Measurements from ENCODE around the gene SNX17. TPM values are rescaled to one million over a fixed set of nuclear protein-coding genes. Genes with fewer than 3 reads are reported as not detected.

Gene SNX17
- total RNA-seq, 1 experiment from 2014 or later, result 108 TPM

DNA sequence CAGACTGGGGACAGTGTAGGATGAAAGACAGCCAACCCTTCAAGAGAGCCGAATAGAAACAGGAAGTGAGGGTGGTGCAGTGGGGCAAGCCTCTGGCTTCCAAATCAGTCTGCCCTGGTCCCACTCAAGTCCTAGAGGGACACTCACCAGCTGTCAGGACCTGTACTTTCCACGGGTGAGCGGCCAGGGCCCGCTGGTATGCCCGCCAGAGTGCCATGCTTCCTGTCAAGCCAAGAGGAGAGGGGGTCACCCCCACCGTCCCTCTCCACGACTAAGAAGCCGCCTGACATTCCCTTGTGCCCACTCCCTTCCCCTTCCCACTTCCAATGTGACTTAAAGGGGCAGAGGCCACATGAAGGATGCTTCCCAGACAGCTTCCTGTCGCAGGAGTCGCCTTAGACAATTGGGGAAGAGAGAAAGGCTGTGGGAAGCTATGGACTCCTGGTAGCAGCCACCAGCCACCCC, 48.1 kb upstream of the SNX17 start:
- H3K4me3 Mint-ChIP-seq (ENCODE audit: unreplicated experiment), result peak overlapping the region; percentile 94
- no peaks in the 10 kb centered on the region for H3K9me3 ChIP-seq
- peaks cover 24% of the 10 kb centered on the region for H3K4me1 Mint-ChIP-seq (ENCODE audit: low read depth, unreplicated experiment)
- no peaks in the 10 kb centered on the region for H3K36me3 ChIP-seq (ENCODE audit: control insufficient read depth, insufficient read depth, low read length)
- POLR2A ChIA-PET, result interaction anchor here (0.5 to 0.6 kb wide), 2 partner anchors 28 to 47 kb away, joined by 4 read pairs; partner anchors contain the start of gene EIF2B4
- peaks cover 44% of the 10 kb centered on the region for H3K36me3 Mint-ChIP-seq (ENCODE audit: insufficient read depth, unreplicated experiment)
- TSS peak; percentile 84 for BruUV-seq (replicated peaks)
- H3K4me1 ChIP-seq, result peaks cover 19% of the 10 kb centered on the region
- no peaks in the 10 kb centered on the region for H3K27me3 Mint-ChIP-seq (ENCODE audit: insufficient read depth, unreplicated experiment)
- intact Hi-C loops (cut with micrococcal nuclease; ENCODE audit: unreplicated experiment), result no loop called here
- no peaks in the 10 kb centered on the region for H3K9me3 Mint-ChIP-seq (ENCODE audit: unreplicated experiment)
- peak in 1 of 2 experiments; percentile 20 for DNase-seq
- CTCF ChIA-PET, result interaction anchor here (1.0 to 1.3 kb wide), 2 partner anchors 34 to 49 kb away, joined by 3 to 6 read pairs; partner anchors contain the start of gene GTF3C2
- no peaks in the 10 kb centered on the region for H3K27me3 ChIP-seq (replicated peaks; ENCODE audit: control insufficient read depth, insufficient read depth, low read length)
- H3K4me3 ChIP-seq (ENCODE audit: low read depth, low read length), result peak overlapping the region; percentile 62
- TF ChIP-seq, protein P1, sequence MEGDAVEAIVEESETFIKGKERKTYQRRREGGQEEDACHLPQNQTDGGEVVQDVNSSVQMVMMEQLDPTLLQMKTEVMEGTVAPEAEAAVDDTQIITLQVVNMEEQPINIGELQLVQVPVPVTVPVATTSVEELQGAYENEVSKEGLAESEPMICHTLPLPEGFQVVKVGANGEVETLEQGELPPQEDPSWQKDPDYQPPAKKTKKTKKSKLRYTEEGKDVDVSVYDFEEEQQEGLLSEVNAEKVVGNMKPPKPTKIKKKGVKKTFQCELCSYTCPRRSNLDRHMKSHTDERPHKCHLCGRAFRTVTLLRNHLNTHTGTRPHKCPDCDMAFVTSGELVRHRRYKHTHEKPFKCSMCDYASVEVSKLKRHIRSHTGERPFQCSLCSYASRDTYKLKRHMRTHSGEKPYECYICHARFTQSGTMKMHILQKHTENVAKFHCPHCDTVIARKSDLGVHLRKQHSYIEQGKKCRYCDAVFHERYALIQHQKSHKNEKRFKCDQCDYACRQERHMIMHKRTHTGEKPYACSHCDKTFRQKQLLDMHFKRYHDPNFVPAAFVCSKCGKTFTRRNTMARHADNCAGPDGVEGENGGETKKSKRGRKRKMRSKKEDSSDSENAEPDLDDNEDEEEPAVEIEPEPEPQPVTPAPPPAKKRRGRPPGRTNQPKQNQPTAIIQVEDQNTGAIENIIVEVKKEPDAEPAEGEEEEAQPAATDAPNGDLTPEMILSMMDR (IDR thresholded peaks at IDR 0.05; ENCODE audit: insufficient read depth in 1 of 2, low read depth in 1 of 2, low read length in 1 of 2, severe bottlenecking in 1 of 2, unreplicated experiment in 1 of 2), result no peak
- H3K27ac Mint-ChIP-seq (ENCODE audit: unreplicated experiment), result peak overlapping the region; percentile 99

DNA sequence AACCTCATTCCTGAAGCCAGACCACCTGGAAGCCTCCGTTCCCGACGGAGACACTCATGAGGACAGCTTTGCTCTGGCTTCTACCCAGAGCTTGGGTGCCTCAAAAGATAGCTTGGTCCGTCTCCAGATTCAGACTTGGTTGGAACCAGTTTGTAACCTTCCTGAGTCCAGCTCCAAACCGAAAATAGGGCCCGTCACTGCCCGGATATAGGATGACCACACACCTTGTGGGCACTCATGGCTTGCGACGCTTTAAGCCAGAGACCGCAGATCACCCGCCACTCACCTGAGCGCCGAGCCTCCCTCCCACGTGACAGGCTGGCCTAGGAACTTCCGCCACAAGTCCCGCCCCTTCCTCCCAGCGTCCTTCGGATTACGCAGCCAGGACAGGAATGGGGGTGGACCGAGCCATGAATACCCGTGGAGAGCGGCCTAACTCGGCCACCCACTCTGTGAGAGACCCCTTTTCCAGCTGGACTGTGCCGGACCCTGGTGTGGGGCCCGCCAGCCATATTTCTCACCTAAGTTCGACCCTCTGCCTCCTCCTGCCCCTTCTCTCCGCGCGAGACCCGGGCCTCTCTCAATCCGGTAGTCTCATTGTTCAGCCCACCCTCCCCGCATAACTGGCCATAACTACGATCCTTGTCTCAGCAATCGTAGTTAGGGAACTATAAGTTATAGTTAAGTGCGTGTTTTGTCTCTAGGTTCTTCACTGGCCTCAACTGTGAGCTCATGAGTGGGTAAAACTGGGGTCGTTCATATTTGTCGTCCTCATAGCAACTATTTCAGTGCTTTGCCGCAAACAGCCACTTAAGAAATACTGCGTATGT, 47.4 kb upstream of the SNX17 start, which contains the start of gene MPV17:
Gene MPV17, minus strand, starts transcription at position 332 of the 830 bp plus-strand sequence. CDS start 580 bp downstream, outside the sequence.
- POLR2A ChIA-PET, result interaction anchor here (0.5 to 0.6 kb wide), 2 partner anchors 29 to 46 kb away, joined by 4 read pairs; partner anchors contain the start of gene EIF2B4
- no peaks in the 10 kb centered on the region for H3K9me3 ChIP-seq
- H3K36me3 ChIP-seq (ENCODE audit: control insufficient read depth, insufficient read depth, low read length), result no peaks in the 10 kb centered on the region
- Mint-ChIP-seq H3K36me3 (ENCODE audit: insufficient read depth, unreplicated experiment) (peaks cover 50% of the 10 kb centered on the region), H3K4me3 (ENCODE audit: unreplicated experiment) (peak within 1 kb of the TSS; percentile 94), H3K27me3 (ENCODE audit: insufficient read depth, unreplicated experiment) (no peaks in the 10 kb centered on the region), H3K4me1 (ENCODE audit: low read depth, unreplicated experiment) (peaks cover 24% of the 10 kb centered on the region), H3K27ac (ENCODE audit: unreplicated experiment) (peak within 1 kb of the TSS; percentile 99), H3K9me3 (ENCODE audit: unreplicated experiment) (no peaks in the 10 kb centered on the region)
- CTCF ChIA-PET, result interaction anchor here (1.0 to 1.4 kb wide), 3 partner anchors 31 to 49 kb away, joined by 3 to 6 read pairs (median 4); partner anchors contain the start of gene GTF3C2
- intact Hi-C loops (cut with micrococcal nuclease; ENCODE audit: unreplicated experiment), result no loop called here
- peak within 1 kb of the TSS; percentile 62 for H3K4me3 ChIP-seq (ENCODE audit: low read depth, low read length)
- peak; percentile 95 to 96 for DNase-seq
- TSS peak; percentile 93 for BruUV-seq (replicated peaks)
- peaks cover 19% of the 10 kb centered on the region for H3K4me1 ChIP-seq
- TF ChIP-seq, protein P1 (IDR thresholded peaks at IDR 0.05; ENCODE audit: insufficient read depth in 1 of 2, low read depth in 1 of 2, low read length in 1 of 2, severe bottlenecking in 1 of 2, unreplicated experiment in 1 of 2), result no peak
- H3K27me3 ChIP-seq (replicated peaks; ENCODE audit: control insufficient read depth, insufficient read depth, low read length), result no peaks in the 10 kb centered on the region

DNA sequence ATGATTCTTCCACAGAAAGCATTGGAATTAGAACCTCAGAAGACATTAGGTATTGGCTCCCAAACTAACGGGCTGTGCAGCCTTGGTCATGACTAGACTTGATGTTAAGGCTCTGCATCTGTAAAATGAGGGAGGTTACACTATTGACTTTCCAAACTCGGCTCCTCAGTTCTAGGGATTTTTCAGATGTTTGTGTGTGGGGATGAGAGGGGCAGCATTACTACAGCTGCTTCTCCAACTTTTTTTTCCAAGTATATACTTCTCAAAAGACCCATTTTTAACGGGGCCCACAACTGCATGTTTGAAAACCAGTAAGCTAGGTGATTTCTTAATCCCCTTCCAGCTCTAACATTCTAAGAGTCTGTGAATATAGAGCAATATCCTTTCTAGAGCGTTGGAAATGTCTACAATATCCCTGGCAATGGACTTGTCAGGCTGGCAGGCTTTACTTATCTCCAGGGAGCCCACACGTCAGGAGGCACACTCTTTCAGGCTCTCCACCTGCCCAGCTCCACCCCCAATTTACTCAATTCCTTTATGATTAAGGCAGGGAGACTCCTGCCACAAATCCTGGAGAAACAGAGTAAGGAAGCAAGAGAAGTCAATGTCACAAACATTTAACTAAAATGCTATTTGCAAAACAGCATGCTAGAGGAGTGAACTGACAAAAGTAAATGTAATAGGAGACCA, 46.7 kb upstream of the SNX17 start:
- H3K4me3 Mint-ChIP-seq (ENCODE audit: unreplicated experiment), result peak overlapping the region; percentile 94
- peaks cover 24% of the 10 kb centered on the region for H3K4me1 Mint-ChIP-seq (ENCODE audit: low read depth, unreplicated experiment)
- no peaks in the 10 kb centered on the region for H3K9me3 Mint-ChIP-seq (ENCODE audit: unreplicated experiment)
- no TSS peak for BruUV-seq (replicated peaks)
- TF ChIP-seq, protein P1 (IDR thresholded peaks at IDR 0.05; ENCODE audit: insufficient read depth in 1 of 2, low read depth in 1 of 2, low read length in 1 of 2, severe bottlenecking in 1 of 2, unreplicated experiment in 1 of 2), result no peak
- Histone ChIP-seq H3K9me3 (no peaks in the 10 kb centered on the region), H3K36me3 (ENCODE audit: control insufficient read depth, insufficient read depth, low read length) (peaks cover 2% of the 10 kb centered on the region; the same call in 1 of the 2 replicates), H3K4me3 (ENCODE audit: low read depth, low read length) (peak overlapping the region; percentile 62), H3K27me3 (replicated peaks; ENCODE audit: control insufficient read depth, insufficient read depth, low read length) (no peaks in the 10 kb centered on the region), H3K4me1 (peaks cover 19% of the 10 kb centered on the region)
- CTCF ChIA-PET, result interaction anchor here (0.6 to 1.4 kb wide), 4 partner anchors 21 to 48 kb away, joined by 3 to 4 read pairs (median 3); no protein-coding TSS in a partner anchor
- H3K27me3 Mint-ChIP-seq (ENCODE audit: insufficient read depth, unreplicated experiment), result no peaks in the 10 kb centered on the region
- intact Hi-C loops (cut with micrococcal nuclease; ENCODE audit: unreplicated experiment), result no loop called here
- peak overlapping the region; percentile 99 for H3K27ac Mint-ChIP-seq (ENCODE audit: unreplicated experiment)
- POLR2A ChIA-PET, result interaction anchor here (0.6 kb wide), 1 partner anchor 33 kb away, joined by 3 read pairs; the partner anchor contains the start of gene GTF3C2
- no peak for DNase-seq
- H3K36me3 Mint-ChIP-seq (ENCODE audit: insufficient read depth, unreplicated experiment), result peaks cover 56% of the 10 kb centered on the region

Data from Caco-2 (cell line).